ENCODE data around the gene PNMA6F.
A peak's percentile ranks its signal among the peaks of the same experiment; 100 is the strongest.

PNMA6F gene

GRCh38 chrX:153339662-153340061 lies 18.1 kb upstream of the PNMA6F start:
- no peak for TF ChIP-seq CTCF (IDR thresholded peaks at IDR 0.05; ENCODE audit: low read depth, low read length)
- Histone ChIP-seq H3K36me3 (peaks cover 12% of the 10 kb centered on the region), H3K4me3 (ENCODE audit: low read depth, low read length) (no peak overlapping the region), H3K9me3 (ENCODE audit: severe bottlenecking) (no peaks in the 10 kb centered on the region), H3K27ac (no peak overlapping the region), H3K27me3 (ENCODE audit: insufficient read depth, low read depth, severe bottlenecking) (no peaks in the 10 kb centered on the region)
- no peak for DNase-seq

GRCh38 chrX:153338836-153339235 lies 17.3 kb upstream of the PNMA6F start:
- H3K9me3 ChIP-seq (ENCODE audit: severe bottlenecking): no peaks in the 10 kb centered on the region

GRCh38 chrX:153336988-153337387 lies 15.4 kb upstream of the PNMA6F start:
- Histone ChIP-seq H3K36me3 (peaks cover 9% of the 10 kb centered on the region), H3K27ac (no peak overlapping the region), H3K27me3 (ENCODE audit: insufficient read depth, low read depth, severe bottlenecking) (no peaks in the 10 kb centered on the region), H3K4me3 (ENCODE audit: low read depth, low read length) (no peak overlapping the region), H3K9me3 (ENCODE audit: severe bottlenecking) (no peaks in the 10 kb centered on the region)
- TF ChIP-seq CTCF (IDR thresholded peaks at IDR 0.05; ENCODE audit: low read depth, low read length): no peak
- DNase-seq: no peak

More at GRCh38 chrX:153338836-153339235, 17.3 kb upstream of the PNMA6F start:
- peaks cover 9% of the 10 kb centered on the region for H3K36me3 ChIP-seq
- H3K27me3 ChIP-seq (ENCODE audit: insufficient read depth, low read depth, severe bottlenecking): no peaks in the 10 kb centered on the region
- no peak overlapping the region for H3K27ac ChIP-seq
- H3K4me3 ChIP-seq (ENCODE audit: low read depth, low read length): no peak overlapping the region
- DNase-seq: no peak
- no peak for TF ChIP-seq CTCF (IDR thresholded peaks at IDR 0.05; ENCODE audit: low read depth, low read length)

GRCh38 chrX:153336121-153336894 lies 14.7 kb upstream of the PNMA6F start:
- H3K9me3 ChIP-seq (ENCODE audit: severe bottlenecking): no peaks in the 10 kb centered on the region
- H3K27ac ChIP-seq: no peak overlapping the region
- peaks cover under 1% of the 10 kb centered on the region for H3K27me3 ChIP-seq (ENCODE audit: insufficient read depth, low read depth, severe bottlenecking)
- TF ChIP-seq CTCF (IDR thresholded peaks at IDR 0.05; ENCODE audit: low read depth, low read length): no peak
- no peak overlapping the region for H3K4me3 ChIP-seq (ENCODE audit: low read depth, low read length)
- H3K36me3 ChIP-seq: peaks cover 9% of the 10 kb centered on the region
- no peak for DNase-seq

GRCh38 chrX:153334654-153335295 lies 13.2 kb upstream of the PNMA6F start:
- H3K36me3 ChIP-seq: peaks cover 9% of the 10 kb centered on the region
- H3K27me3 ChIP-seq (ENCODE audit: insufficient read depth, low read depth, severe bottlenecking): peaks cover 16% of the 10 kb centered on the region
- peak overlapping the region; percentile 69 for H3K4me3 ChIP-seq (ENCODE audit: low read depth, low read length)
- no peak for TF ChIP-seq CTCF (IDR thresholded peaks at IDR 0.05; ENCODE audit: low read depth, low read length)
- no peaks in the 10 kb centered on the region for H3K9me3 ChIP-seq (ENCODE audit: severe bottlenecking)
- DNase-seq: no peak
- H3K27ac ChIP-seq: peak overlapping the region; percentile 65
